Testis (tissue), 2 donors: ENCODE results near the gene SART3.

ENCODE experiments used
- POLR2A ChIP-seq: fragments of 450-650 bp; IDR thresholded peaks from one replicate; pipeline ENCODE4 v1.6.1; 2017; ENCODE audit warnings: antibody characterized with exemption, mild to moderate bottlenecking, moderate library complexity
- TF ChIP-seq, protein P1 (sequence below), 3 experiments: fragments of 450-650 bp in 2 of 3; fragments of 200-600 bp in 1 of 3; sonication (generic) in 1 of 3; IDR thresholded peaks; one replicate each; pipeline ENCODE4 v1.5.1; 2016 to 2019; ENCODE audit warnings: antibody characterized with exemption in 3 of 3, mild to moderate bottlenecking in 2 of 3, moderate library complexity in 1 of 3

GRCh38 chr12:108515916-108516315, 45.1 kb downstream of the SART3 start:
- TF ChIP-seq, protein P1, sequence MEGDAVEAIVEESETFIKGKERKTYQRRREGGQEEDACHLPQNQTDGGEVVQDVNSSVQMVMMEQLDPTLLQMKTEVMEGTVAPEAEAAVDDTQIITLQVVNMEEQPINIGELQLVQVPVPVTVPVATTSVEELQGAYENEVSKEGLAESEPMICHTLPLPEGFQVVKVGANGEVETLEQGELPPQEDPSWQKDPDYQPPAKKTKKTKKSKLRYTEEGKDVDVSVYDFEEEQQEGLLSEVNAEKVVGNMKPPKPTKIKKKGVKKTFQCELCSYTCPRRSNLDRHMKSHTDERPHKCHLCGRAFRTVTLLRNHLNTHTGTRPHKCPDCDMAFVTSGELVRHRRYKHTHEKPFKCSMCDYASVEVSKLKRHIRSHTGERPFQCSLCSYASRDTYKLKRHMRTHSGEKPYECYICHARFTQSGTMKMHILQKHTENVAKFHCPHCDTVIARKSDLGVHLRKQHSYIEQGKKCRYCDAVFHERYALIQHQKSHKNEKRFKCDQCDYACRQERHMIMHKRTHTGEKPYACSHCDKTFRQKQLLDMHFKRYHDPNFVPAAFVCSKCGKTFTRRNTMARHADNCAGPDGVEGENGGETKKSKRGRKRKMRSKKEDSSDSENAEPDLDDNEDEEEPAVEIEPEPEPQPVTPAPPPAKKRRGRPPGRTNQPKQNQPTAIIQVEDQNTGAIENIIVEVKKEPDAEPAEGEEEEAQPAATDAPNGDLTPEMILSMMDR (IDR thresholded peaks at IDR 0.05): no peak
- TF ChIP-seq POLR2A: no peak
